Osteocyte (in vitro differentiated cells): ENCODE results near the gene ZMYND8. TPM values are rescaled to one million over a fixed set of nuclear protein-coding genes. Genes with fewer than 3 reads are reported as not detected.

ENCODE experiments used
- DNase-seq: peaks from one replicate; pipeline ENCODE4 v3.0.0; 2021; ENCODE audit warnings: mixed read lengths; ENCODE audit not compliant: unreplicated experiment; ENCODE audit errors: extremely low spot score
- H3K27ac Mint-ChIP-seq: one replicate; pipeline ENCODE4 v1.8.0; 2021; ENCODE audit warnings: mild to moderate bottlenecking, mixed read lengths; ENCODE audit not compliant: unreplicated experiment
- H3K27me3 Mint-ChIP-seq: one replicate; pipeline ENCODE4 v1.8.0; 2021; ENCODE audit warnings: mixed read lengths; ENCODE audit not compliant: unreplicated experiment
- H3K36me3 Mint-ChIP-seq: one replicate; pipeline ENCODE4 v1.8.0; 2021; ENCODE audit warnings: mixed read lengths; ENCODE audit not compliant: unreplicated experiment
- H3K4me1 Mint-ChIP-seq: one replicate; pipeline ENCODE4 v1.8.0; 2021; ENCODE audit warnings: mixed read lengths; ENCODE audit not compliant: unreplicated experiment
- H3K4me3 Mint-ChIP-seq: one replicate; pipeline ENCODE4 v1.8.0; 2021; ENCODE audit warnings: mild to moderate bottlenecking, moderate library complexity, mixed read lengths; ENCODE audit not compliant: unreplicated experiment
- H3K9me3 Mint-ChIP-seq: one replicate; pipeline ENCODE4 v1.8.0; 2021; ENCODE audit warnings: mixed read lengths; ENCODE audit not compliant: unreplicated experiment
- CTCF ChIP-seq: fragments of 200-600 bp; sonication (generic); IDR thresholded peaks from 2 replicates; pipeline ENCODE4 v1.5.0; 2021; ENCODE audit warnings: antibody characterized with exemption, mild to moderate bottlenecking, moderate library complexity
- total RNA-seq: library from RNA; stranded (reverse); gene quantifications from 2 replicates; pipeline ENCODE4 v1.2.1, GENCODE V29; 2021

Gene ZMYND8
- total RNA-seq, 1 donor from 2014 or later, result 96.5 TPM

- no peak for DNase-seq
- H3K27ac Mint-ChIP-seq, result no peak overlapping the region
- no peaks in the 10 kb centered on the region for H3K36me3 Mint-ChIP-seq
- H3K27me3 Mint-ChIP-seq, result peaks cover 17% of the 10 kb centered on the region
- no peaks in the 10 kb centered on the region for H3K9me3 Mint-ChIP-seq
- TF ChIP-seq CTCF, result no peak
- peaks cover 11% of the 10 kb centered on the region for H3K4me1 Mint-ChIP-seq
- no peak overlapping the region for H3K4me3 Mint-ChIP-seq
These were observed 181.0 kb downstream of the ZMYND8 start for GRCh38 chr20:47175493-47175892.

- H3K4me3 Mint-ChIP-seq, result no peak overlapping the region
These were observed 181.8 kb downstream of the ZMYND8 start for GRCh38 chr20:47174456-47175243.

GRCh38 chr20:47173596-47174216, 182.8 kb downstream of the ZMYND8 start:
- no peak for TF ChIP-seq CTCF
- peaks cover 24% of the 10 kb centered on the region for H3K27me3 Mint-ChIP-seq
- no peaks in the 10 kb centered on the region for H3K36me3 Mint-ChIP-seq
- no peaks in the 10 kb centered on the region for H3K9me3 Mint-ChIP-seq
- DNase-seq, result no peak
- no peak overlapping the region for H3K27ac Mint-ChIP-seq
- H3K4me1 Mint-ChIP-seq, result peaks cover 11% of the 10 kb centered on the region
- H3K4me3 Mint-ChIP-seq, result no peak overlapping the region

More at GRCh38 chr20:47174456-47175243, 181.8 kb downstream of the ZMYND8 start:
- peaks cover 17% of the 10 kb centered on the region for H3K27me3 Mint-ChIP-seq
- H3K4me1 Mint-ChIP-seq, result peaks cover 11% of the 10 kb centered on the region
- no peak overlapping the region for H3K27ac Mint-ChIP-seq
- no peak for DNase-seq
- no peak for TF ChIP-seq CTCF
- H3K9me3 Mint-ChIP-seq, result no peaks in the 10 kb centered on the region
- no peaks in the 10 kb centered on the region for H3K36me3 Mint-ChIP-seq

GRCh38 chr20:47172579-47172978, 183.9 kb downstream of the ZMYND8 start:
- Mint-ChIP-seq H3K36me3 (no peaks in the 10 kb centered on the region), H3K4me3 (no peak overlapping the region), H3K27ac (no peak overlapping the region), H3K27me3 (peaks cover 28% of the 10 kb centered on the region), H3K9me3 (no peaks in the 10 kb centered on the region), H3K4me1 (peaks cover 11% of the 10 kb centered on the region)
- TF ChIP-seq CTCF, result no peak
- no peak for DNase-seq

- TF ChIP-seq CTCF, result no peak
- peaks cover 11% of the 10 kb centered on the region for H3K4me1 Mint-ChIP-seq
- H3K27me3 Mint-ChIP-seq, result peaks cover 28% of the 10 kb centered on the region
- H3K27ac Mint-ChIP-seq, result no peak overlapping the region
- no peak overlapping the region for H3K4me3 Mint-ChIP-seq
- H3K9me3 Mint-ChIP-seq, result peaks cover 3% of the 10 kb centered on the region
- no peak for DNase-seq
- no peaks in the 10 kb centered on the region for H3K36me3 Mint-ChIP-seq
These were observed 188.7 kb downstream of the ZMYND8 start for GRCh38 chr20:47167846-47168245.
